SK-N-SH (cell line): Measurements from ENCODE around the gene METTL14.

Experiments
- CTCF ChIP-seq: fragments of 200-600 bp; sonication (generic); IDR thresholded peaks from 2 replicates; pipeline ENCODE4 v1.6.1; 2017; ENCODE audit warnings: antibody characterized with exemption, mild to moderate bottlenecking, moderate library complexity
- EP300 ChIP-seq, 2 experiments: IDR thresholded peaks; 2 replicates each; pipeline versions ENCODE4 v1.4.0 to v1.6.1; 2012; ENCODE audit warnings: borderline replicate concordance in 1 of 2, low read depth in 1 of 2, low read length in 1 of 2
- MXI1 ChIP-seq: IDR thresholded peaks from 2 replicates; pipeline ENCODE4 v1.6.1; 2012; ENCODE audit warnings: mild to moderate bottlenecking, low read depth, low read length, improper control_type of control experiment
- TAF1 ChIP-seq: IDR thresholded peaks from 2 replicates; pipeline ENCODE4 v1.6.1; 2012; ENCODE audit warnings: low read depth, mild to moderate bottlenecking, low read length, moderate library complexity, borderline replicate concordance
- YY1 ChIP-seq: IDR thresholded peaks from 2 replicates; pipeline ENCODE4 v1.4.0; 2012; ENCODE audit warnings: low read depth, mild to moderate bottlenecking
- TF ChIP-seq, protein P1 (sequence below): IDR thresholded peaks from 2 replicates; pipeline ENCODE4 v1.4.0; 2012; ENCODE audit warnings: low read depth, borderline replicate concordance

DNA sequence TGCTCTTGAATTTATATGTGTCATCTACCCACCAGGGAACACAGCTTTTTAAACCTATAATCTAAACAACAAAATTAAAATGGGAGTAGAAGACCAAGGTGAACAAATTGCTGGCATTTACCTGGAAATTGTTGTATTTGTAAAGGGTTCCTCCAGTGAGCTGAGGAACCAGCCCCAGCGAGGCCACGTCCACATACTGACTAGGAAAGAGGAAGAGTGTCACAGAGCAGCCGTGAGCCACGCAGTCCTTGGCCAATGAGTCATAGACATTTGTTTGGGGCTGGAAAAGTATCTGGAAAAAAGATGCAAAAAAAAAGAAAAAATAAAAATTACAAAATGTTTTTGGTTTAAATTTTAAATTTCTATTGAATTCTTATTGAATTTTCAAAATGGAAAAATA is 58.7 kb downstream of the METTL14 start:
- no peak for TF ChIP-seq MXI1
- TF ChIP-seq, protein P1, sequence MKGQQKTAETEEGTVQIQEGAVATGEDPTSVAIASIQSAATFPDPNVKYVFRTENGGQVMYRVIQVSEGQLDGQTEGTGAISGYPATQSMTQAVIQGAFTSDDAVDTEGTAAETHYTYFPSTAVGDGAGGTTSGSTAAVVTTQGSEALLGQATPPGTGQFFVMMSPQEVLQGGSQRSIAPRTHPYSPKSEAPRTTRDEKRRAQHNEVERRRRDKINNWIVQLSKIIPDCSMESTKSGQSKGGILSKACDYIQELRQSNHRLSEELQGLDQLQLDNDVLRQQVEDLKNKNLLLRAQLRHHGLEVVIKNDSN = no peak
- TF ChIP-seq YY1 = no peak
- no peak for TF ChIP-seq CTCF
- no peak for TF ChIP-seq EP300 (IDR thresholded peaks at IDR 0.05; ENCODE audit: borderline replicate concordance in 1 of 2, low read depth in 1 of 2, low read length in 1 of 2)
- TF ChIP-seq TAF1 = no peak
